ENCODE measurements around the gene RFX5. TPM values are rescaled to one million over a fixed set of nuclear protein-coding genes. Genes with fewer than 3 reads are reported as not detected.
"Not testable (repeated sequence)": the region's sequence is repeated elsewhere in the genome, so short reads cannot be mapped to it uniquely, and the experiment has no call there.

The RFX5 gene
- 39.3 and 48.0 TPM in 2 replicates for total RNA-seq (2014; rRNA removed; shearing (Covaris generic))

DNA sequence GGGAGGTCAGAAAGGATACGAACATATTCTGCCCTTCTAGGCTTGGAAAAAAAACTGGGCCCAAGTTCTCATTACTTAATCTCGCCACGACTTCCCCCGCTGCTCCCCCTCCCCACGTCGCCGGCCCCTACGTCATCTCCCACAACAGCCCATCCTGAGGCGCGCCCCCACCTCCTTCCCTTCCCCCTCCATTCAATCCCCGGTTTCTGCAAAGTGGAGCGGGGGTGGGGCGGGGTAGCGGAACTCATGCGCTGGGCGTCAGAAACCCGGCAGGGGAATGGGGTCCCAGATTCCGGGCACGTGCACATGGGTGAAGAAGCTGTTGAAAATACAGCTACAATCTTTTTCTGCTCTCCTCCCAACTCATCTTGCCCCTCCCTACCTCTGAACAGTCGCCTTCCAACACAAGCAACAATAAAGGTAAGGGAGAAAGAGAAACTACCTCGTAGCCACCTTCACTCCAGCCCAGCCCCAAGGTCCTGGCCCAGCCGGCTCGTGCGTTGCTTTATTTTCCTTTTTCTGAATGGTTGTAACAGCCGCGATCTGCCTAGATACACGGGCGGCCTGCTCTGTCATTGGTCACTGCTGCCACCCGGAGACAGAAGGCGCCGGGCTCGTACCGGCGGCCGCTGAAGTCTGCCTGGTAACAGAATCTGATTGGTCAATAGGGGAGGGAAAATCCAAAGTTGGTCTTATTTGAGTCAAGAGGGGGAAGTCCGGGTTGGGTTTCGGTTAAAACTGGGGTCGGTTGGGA, at the start of gene RFX5:
Gene RFX5 (minus strand): TSS at position 484 of the 754 bp plus-strand sequence. CDS start 932 bp downstream, outside the sequence.
- DNase-seq (ENCODE audit: low read depth): peak; percentile 98

DNA sequence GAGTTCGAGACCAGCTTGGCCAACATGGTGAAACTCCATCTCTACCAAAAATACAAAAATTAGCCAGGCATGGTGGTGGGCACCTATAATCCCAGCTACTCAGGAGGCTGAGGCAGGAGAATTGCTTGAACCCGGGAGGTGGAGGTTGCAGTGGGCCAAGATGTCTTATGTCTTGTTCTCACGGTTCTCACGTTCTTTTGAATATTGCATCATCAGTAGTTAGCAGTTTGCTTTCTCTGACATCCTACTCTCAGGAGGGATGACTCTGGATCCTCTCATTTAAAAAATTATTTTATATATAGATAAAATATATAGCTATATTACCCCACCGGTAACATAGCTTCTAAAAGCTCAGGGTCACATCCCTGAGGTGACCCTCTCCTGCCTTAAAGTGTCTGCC, 49.2 kb upstream of the RFX5 start:
- not testable (repeated sequence) for DNase-seq (ENCODE audit: low read depth)

GRCh38 chr1:151393583-151393982, 46.5 kb upstream of the RFX5 start:
- DNase-seq (ENCODE audit: low read depth): no peak

- no peak for DNase-seq (ENCODE audit: low read depth)
Observed at GRCh38 chr1:151391079-151391563, 44.1 kb upstream of the RFX5 start.

DNA sequence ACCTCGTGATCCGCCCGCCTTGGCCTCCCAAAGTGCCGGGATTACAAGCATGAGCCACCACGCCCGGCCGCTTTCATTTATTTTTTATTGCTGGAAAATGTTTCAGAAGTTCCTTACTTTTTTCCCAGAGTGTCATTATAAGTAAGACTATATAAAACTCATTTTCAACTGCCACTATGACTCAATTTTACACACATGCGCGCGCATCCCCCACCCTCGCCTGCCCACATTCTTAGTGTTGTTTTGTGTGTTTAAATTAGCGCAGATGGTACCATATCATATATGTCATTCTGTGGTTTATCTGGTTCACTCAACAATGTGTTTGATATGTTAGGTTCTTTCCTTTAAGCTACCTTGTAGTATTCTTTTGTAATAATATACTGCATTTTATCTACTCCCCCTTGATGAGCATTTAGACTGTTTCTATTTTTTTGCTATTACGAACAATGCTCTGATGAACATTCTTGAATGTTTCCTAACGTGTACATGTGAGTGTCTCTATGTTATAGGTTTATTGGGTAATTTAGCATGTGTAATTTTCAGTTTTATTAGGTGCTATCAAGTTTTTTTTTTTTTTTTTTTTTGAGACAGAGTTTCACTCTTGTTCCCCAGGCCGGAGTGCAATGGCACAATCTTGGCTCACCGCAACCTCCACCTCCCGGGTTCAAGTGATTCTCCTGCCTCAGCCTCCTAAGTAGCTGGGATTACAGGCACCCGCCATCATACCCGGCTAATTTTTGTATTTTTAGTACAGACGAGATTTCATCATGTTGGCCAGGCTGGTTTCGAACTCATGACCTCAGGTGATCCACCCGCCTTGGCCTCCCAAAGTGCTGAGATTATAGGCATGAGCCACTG, 43.4 kb upstream of the RFX5 start:
- not testable (repeated sequence) for DNase-seq (ENCODE audit: low read depth)

- DNase-seq (ENCODE audit: low read depth): no peak
Observed at GRCh38 chr1:151386002-151386401, 39.0 kb upstream of the RFX5 start.

DNA sequence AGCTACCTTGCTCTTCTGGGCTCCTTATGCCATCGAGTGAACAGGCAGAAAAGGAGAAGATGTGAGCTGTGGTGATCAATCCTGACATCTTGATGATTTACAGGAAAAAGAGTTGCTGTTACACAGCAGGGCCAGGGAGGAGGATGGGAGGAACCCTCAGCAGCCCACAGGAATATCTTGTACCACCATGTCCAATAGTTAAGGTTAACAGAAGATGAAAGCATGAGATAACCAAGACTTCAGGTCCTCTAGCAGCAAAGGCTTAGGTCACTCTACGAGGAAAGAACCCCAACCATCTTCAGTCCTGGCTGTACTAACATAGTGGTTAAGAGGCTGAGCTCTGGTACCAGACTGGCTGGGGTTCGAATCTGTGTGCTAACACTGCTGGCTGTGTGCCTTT, 37.5 kb upstream of the RFX5 start:
- DNase-seq (ENCODE audit: low read depth): no peak

- no peak for DNase-seq (ENCODE audit: low read depth)
Observed at GRCh38 chr1:151377150-151377884, 30.3 kb upstream of the RFX5 start.

GRCh38 chr1:151373196-151373595, 26.1 kb upstream of the RFX5 start:
- DNase-seq (ENCODE audit: low read depth): no peak

DNA sequence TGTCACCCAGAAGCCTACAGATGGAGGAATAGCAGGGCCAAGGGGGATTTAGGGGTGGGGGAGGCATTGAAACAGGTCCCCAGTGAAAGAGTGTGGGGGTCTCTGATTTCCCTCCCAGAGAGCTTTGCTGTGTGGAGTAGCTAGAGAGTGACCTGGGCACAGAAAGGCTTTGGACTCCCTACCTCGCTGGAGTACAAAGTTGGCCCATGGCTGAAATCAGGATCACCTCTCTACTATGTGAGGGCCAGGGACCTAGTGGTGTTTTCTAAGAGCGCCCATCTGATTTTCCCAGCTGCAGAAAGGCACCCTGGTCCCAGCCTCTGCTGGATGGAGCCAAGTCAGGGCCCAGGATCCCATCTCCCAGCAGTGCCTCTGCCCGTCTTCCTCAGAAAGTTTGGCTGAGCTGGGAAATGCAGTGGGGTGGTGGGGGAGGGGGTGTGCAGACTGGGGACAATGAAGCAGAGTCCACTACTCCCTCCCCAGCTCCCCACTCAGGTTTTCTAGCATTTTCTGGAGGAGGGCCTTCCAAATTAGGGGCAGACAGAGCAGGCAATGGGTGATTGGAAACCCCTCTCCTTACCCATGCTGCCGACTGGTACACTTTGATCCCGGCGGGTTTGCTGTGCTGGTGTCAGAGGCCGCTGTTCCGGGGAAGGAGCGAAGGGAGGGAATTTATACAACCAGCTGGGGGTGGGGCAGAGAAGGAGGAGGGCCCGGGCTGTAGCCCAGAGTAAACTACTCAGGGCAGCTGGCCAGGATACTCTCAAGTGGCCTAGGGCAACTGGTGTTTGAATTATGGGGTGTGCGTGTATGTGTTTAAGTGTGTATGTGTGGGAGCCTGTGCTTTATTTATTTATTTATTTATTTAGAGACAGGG, 25.2 kb upstream of the RFX5 start, which contains the start of gene SELENBP1:
Gene SELENBP1 (minus strand): TSS at position 648 of the 877 bp plus-strand sequence. CDS start 64 bp downstream, at position 584.
- peak; percentile 61 for DNase-seq (ENCODE audit: low read depth)

GRCh38 chr1:151371370-151372057, 24.5 kb upstream of the RFX5 start:
- peak; percentile 61 for DNase-seq (ENCODE audit: low read depth)

DNA sequence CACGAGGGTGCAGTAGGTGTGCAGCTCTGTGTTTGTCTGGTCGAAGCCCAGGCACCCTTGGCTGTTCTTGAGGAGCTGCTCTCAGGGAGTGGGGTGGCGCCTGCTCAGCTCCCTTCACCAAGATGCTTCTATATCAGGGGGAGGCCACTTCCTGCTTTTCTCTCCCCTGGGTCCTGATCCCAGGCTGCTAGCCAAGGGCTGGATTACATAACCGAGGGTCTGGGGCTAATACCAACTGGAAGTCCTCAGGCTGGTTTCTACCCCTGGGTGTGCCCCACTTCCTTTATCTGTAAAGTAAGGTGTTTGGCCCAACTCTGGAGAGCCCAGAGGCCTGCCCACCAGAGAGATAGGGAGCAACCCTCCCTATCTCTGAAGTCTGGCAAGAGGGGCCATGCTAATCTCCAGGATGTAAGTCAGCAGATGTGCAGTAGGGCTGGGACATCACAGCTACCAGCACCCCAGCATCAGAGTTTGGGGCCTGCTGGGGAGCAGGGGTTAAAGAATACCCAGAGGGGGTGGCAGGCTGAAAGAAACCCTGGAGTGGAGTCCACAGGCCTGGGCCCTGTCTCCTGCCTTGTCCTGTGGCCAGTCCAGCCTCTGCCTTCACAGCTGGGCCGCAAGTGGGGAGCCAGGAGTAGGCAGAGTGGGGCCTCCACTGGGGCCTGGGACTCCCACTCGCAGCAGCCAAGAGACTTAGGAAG, 23.3 kb upstream of the RFX5 start:
- DNase-seq (ENCODE audit: low read depth): no peak

DNA sequence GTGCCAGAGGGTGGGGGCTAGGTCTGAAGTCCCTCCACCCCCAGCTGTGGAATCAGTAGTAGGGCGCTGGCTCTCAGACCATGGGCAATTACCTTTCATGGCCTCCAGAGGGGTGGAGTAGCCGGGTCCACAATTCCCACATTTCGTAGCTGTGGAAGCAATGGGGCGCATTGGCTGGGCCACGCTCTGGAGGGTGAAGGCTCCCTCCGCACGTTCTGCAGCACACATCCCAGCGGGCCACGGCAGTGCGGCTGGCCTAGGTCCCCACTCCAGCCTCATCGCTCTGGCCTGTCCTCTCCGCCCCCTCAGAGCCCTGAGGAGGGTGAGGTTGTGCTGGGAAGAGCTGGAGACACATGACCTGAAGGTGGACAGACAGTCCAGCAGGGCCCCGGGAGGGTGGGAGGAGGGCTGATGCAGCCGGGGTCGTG, 22.6 kb upstream of the RFX5 start:
- no peak for DNase-seq (ENCODE audit: low read depth)

- DNase-seq (ENCODE audit: low read depth): no peak
Observed at GRCh38 chr1:151369302-151369610, 22.2 kb upstream of the RFX5 start.

DNA sequence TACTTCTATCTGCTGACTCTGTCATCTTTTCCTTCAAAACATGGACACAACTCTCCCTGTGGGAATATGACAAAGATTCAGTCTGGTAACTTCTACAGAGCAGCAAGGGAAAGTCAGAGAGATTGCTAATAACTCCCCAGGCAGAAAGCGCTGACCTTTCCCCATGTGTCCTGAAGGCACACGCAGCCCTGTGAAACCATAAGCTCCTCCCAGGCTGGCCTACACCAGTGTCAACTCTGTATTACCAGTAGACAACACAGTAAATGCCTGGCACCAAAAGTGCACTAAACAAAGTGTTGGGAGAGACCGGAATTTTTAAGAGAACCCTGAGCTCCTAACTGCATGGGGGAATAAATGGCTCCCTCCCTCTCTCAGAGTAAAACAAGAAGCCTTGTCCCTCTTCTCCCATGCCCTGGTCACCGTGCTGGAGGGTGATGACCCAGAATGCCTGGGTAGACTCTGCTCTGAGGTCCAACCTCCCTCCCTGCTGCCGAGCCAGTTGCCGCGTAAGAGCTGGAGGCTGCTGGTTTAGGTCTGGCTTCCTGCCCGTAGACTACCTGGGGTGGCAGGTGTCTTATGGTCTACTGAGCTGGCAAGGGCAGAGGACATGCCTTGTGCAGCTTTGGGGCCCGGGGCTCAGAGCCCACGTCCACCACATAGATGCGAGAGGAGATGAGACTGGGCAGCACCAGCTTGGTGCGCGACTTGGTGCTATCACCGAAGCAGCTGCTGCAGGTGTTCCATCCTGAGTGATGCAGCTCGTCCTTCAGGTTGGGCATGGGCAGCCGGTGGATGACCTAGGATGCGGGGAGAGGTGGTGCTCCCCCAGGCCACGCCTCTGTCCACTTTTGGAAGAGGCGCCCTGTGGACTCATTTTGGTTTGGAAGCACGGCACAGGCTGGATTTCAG, 21.6 kb upstream of the RFX5 start:
- no peak for DNase-seq (ENCODE audit: low read depth)

GRCh38 chr1:151367658-151368392, 20.8 kb upstream of the RFX5 start:
- no peak for DNase-seq (ENCODE audit: low read depth)

DNA sequence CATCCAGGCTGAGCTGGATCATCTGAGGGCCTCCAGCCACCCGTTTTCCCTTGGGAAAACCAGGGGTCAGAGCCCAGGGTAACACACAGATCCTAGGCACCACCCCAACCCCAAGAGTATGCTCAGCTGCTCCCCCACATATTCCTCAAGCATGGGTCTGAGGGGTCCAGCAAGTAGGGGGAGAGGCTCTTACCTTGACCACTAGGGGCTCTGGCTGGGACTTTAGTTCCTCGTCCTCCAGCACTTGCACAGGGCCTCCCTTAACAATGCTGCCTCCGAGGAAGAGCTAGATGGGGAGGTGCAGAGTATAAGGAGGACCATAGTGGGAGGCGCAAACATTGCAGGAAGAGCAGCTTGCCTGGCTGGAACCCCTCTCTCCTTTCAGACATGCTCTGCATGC, 17.9 kb upstream of the RFX5 start:
- DNase-seq (ENCODE audit: low read depth): no peak

All from Daoy (cell line).